Measurements from ENCODE around the gene SMARCC2. TPM values are rescaled to one million over a fixed set of nuclear protein-coding genes. Genes with fewer than 3 reads are reported as not detected.

The SMARCC2 gene
- total and polyA plus RNA-seq, 2 of the 13 experiments (the other 11 are each of a cell fraction or from before 2014, with no cell fraction given): 21.3 to 24.1 TPM

GRCh38 chr12:56116267-56117081, 72.8 kb downstream of the SMARCC2 start, which contains the start of gene RPL41 (continued):
- TF ChIP-seq TFE3 (CRISPR knock-in tag; IDR thresholded peaks at IDR 0.05) (peak; percentile 68), HES4 (CRISPR knock-in tag; IDR thresholded peaks at IDR 0.05; ENCODE audit: borderline replicate concordance) (no peak), ZNF839 (CRISPR knock-in tag; IDR thresholded peaks at IDR 0.05; ENCODE audit: borderline replicate concordance) (no peak), BCLAF1 (IDR thresholded peaks at IDR 0.05) (no peak), ZNF205 (CRISPR knock-in tag; IDR thresholded peaks at IDR 0.05) (0 out of 2 replicates have a peak, but pooled peaks have one; percentile 73), ZNF383 (CRISPR knock-in tag; IDR thresholded peaks at IDR 0.05; ENCODE audit: borderline replicate concordance) (peak; percentile 49; the same call in 1 of the 2 replicates), NR2F1 (CRISPR knock-in tag; IDR thresholded peaks at IDR 0.05) (0 out of 4 replicates have a peak, but pooled peaks of 1 of the 2 experiments have one; percentile 13), TRIM24 (CRISPR knock-in tag; IDR thresholded peaks at IDR 0.05) (no peak), MBNL3 (CRISPR knock-in tag; conservative IDR thresholded peaks at IDR 0.05) (no peak), CEBPG (CRISPR knock-in tag; IDR thresholded peaks at IDR 0.05) (peak; percentile 49; the same call in 1 of the 2 replicates), ZNF530 (CRISPR knock-in tag; IDR thresholded peaks at IDR 0.05; ENCODE audit: low read depth) (no peak), ZNF691 (CRISPR knock-in tag; IDR thresholded peaks at IDR 0.05; ENCODE audit: borderline replicate concordance, low read depth) (peak; percentile 79; the same call in 1 of the 2 replicates), ZNF329 (CRISPR knock-in tag; IDR thresholded peaks at IDR 0.05; ENCODE audit: low read depth) (no peak), TCF12 (IDR thresholded peaks at IDR 0.05) (no peak), TCF12 (CRISPR knock-in tag; IDR thresholded peaks at IDR 0.05) (peak; percentile 70; the same call in 1 of the 2 replicates), GABPB1 (CRISPR knock-in tag; IDR thresholded peaks at IDR 0.05) (peak; percentile 94), CENPBD1 (CRISPR knock-in tag; IDR thresholded peaks at IDR 0.05; ENCODE audit: borderline replicate concordance, low read depth) (0 out of 2 replicates have a peak, but pooled peaks have one; percentile 50), RCOR2 (CRISPR knock-in tag; IDR thresholded peaks at IDR 0.05) (no peak; the same call in 1 of the 2 replicates), FOXK2 (IDR thresholded peaks at IDR 0.05) (no peak), ZNF580 (CRISPR knock-in tag; IDR thresholded peaks at IDR 0.05; ENCODE audit: borderline replicate concordance, low read depth) (peak; percentile 91), HNRNPH1 (optimal IDR thresholded peaks at IDR 0.05; ENCODE audit: low read depth, low read length) (no peak), JARID2 (CRISPR knock-in tag; IDR thresholded peaks at IDR 0.05; ENCODE audit: insufficient replicate concordance) (no peak), ZNF614 (CRISPR knock-in tag; IDR thresholded peaks at IDR 0.05; ENCODE audit: borderline replicate concordance) (peak; percentile 45; the same call in 1 of the 2 replicates), HNRNPUL1 (IDR thresholded peaks at IDR 0.05; ENCODE audit: low read depth, low read length) (no peak), FOXA3 (CRISPR knock-in tag; IDR thresholded peaks at IDR 0.05) (peak; percentile 45)
